ENCODE measurements around the gene CYB5R2. TPM values are rescaled to one million over a fixed set of nuclear protein-coding genes. Genes with fewer than 3 reads are reported as not detected.
A peak's percentile ranks its signal among the peaks of the same experiment; 100 is the strongest.

Gene CYB5R2
- total RNA-seq, 3 donors from 2014 or later, result 9.8 to 32.1 (median 21.6) TPM

DNA sequence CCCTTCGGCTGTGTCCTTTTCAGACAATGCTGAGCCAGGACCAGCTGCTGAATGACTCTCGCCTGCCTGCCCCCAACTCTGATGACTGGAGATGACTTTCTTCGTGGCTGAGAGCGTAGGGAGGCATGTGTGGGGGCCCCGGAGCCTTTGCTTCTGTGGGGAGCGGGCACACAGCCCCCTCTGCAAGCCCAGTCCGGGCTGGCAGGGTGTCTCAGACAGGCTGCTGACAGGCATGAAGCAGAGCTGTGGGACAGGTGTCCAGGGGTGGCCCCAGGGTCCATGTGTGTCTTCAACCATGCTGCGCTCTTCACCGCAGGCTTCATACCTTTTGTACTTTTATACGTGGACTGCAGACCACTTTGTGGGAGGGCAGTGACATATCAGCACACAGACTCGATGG is 16.6 kb downstream of the CYB5R2 start:
- no peak overlapping the region for H3K27ac ChIP-seq
- no peaks in the 10 kb centered on the region for H3K36me3 ChIP-seq
- H3K27me3 ChIP-seq, result no peaks in the 10 kb centered on the region
- intact Hi-C loops (cut with DNase I; ENCODE audit: low total_unique reads), result no loop called here
- TF ChIP-seq, protein P1, sequence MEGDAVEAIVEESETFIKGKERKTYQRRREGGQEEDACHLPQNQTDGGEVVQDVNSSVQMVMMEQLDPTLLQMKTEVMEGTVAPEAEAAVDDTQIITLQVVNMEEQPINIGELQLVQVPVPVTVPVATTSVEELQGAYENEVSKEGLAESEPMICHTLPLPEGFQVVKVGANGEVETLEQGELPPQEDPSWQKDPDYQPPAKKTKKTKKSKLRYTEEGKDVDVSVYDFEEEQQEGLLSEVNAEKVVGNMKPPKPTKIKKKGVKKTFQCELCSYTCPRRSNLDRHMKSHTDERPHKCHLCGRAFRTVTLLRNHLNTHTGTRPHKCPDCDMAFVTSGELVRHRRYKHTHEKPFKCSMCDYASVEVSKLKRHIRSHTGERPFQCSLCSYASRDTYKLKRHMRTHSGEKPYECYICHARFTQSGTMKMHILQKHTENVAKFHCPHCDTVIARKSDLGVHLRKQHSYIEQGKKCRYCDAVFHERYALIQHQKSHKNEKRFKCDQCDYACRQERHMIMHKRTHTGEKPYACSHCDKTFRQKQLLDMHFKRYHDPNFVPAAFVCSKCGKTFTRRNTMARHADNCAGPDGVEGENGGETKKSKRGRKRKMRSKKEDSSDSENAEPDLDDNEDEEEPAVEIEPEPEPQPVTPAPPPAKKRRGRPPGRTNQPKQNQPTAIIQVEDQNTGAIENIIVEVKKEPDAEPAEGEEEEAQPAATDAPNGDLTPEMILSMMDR (IDR thresholded peaks at IDR 0.05), result no peak
- TF ChIP-seq POLR2A (IDR thresholded peaks at IDR 0.05) (no peak), POLR2AphosphoS5 (IDR thresholded peaks at IDR 0.05) (no peak)
- no peak overlapping the region for H3K4me3 ChIP-seq
- no peak for DNase-seq (ENCODE audit: low spot score in 2 of 2)
- H3K4me1 ChIP-seq, result peaks cover 0 to 4% of the 10 kb centered on the region in 2 donors
- no peaks in the 10 kb centered on the region for H3K9me3 ChIP-seq

DNA sequence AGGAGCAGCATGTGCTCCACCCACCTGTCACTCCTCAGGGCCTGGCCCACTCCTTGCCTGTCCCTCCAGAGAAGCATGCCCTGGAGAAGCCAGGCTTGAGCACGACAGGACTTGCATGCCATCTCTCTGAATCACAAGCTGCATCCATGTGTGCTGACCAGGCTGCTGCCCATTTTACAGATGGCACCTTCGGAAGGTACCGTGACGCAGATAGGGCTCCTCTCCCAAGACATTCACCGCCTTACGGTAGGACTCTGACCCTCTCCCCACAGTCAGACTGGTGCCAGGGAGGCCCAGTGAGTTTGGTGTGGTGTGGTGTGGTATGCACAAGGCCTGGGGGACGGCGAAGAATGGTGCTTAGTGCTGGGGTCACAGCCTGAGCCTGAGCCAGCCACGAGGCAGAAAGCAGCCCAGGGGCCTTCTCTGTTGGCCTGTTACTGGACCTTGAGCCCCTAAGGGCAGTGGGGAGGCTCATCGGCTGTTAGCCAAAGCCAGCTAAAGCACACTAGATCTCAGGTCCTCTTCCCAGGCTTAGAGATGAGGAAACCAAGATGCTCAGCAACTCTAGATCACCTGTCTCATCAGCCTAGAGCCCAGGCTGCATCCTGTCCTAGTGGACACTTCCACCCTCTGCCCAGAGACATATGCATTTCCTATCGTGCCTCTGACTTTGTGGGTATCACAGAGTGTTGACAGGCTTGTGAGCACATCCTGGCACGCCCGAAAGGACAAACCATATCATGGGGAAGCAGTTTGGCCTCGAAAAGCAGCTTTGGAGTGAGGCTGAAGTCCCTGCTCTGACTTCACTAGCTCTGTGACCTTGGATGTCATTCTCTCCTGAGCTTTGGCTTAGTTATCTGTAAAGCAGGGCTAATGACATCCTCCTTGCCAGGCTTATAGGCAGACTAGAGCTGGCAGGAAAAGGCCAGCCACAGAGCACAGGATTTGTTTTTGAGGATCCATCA is 17.8 kb downstream of the CYB5R2 start:
- Histone ChIP-seq H3K36me3 (no peaks in the 10 kb centered on the region), H3K4me3 (no peak overlapping the region), H3K27ac (no peak overlapping the region), H3K9me3 (no peaks in the 10 kb centered on the region), H3K4me1 (peaks cover 0 to 4% of the 10 kb centered on the region in 2 donors), H3K27me3 (no peaks in the 10 kb centered on the region)
- intact Hi-C loops (cut with DNase I; ENCODE audit: low total_unique reads), result no loop called here
- no peak for DNase-seq (ENCODE audit: low spot score in 2 of 2)
- no peak for TF ChIP-seq POLR2AphosphoS5 (IDR thresholded peaks at IDR 0.05)
- TF ChIP-seq POLR2A (IDR thresholded peaks at IDR 0.05), result no peak
- TF ChIP-seq, protein P1 (IDR thresholded peaks at IDR 0.05), result no peak

DNA sequence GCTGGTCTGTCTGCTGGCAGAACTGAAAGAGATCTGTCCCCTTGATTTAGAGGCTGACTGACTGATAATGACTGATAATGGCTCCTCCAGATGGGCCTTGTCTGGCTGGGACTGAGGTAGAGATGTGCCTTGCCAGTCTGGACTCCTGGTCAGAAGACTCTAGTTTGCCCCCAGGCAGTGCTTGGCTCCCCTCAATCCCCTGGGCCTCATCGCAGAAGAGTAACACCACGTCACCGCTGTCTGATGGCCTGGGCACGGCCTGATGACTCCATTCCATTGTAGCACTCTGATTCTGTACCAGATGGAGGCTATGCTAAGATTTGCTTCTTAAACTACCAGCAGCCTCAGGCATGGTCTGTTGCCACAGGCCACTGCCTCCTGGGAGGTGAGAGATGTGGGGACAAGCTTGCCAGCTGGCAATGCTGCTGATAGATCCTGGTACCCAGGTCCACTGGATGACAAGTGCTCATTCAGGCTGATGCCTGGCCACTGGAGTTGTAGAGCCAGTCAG is 19.1 kb downstream of the CYB5R2 start:
- intact Hi-C loops (cut with DNase I; ENCODE audit: low total_unique reads), result no loop called here
- no peak for DNase-seq (ENCODE audit: low spot score in 2 of 2)
- Histone ChIP-seq H3K4me3 (no peak overlapping the region), H3K27me3 (no peaks in the 10 kb centered on the region), H3K27ac (no peak overlapping the region), H3K4me1 (peaks cover 0 to 4% of the 10 kb centered on the region in 2 donors), H3K36me3 (no peaks in the 10 kb centered on the region), H3K9me3 (no peaks in the 10 kb centered on the region)
- TF ChIP-seq POLR2A (IDR thresholded peaks at IDR 0.05) (no peak), POLR2AphosphoS5 (IDR thresholded peaks at IDR 0.05) (no peak)
- TF ChIP-seq, protein P1 (IDR thresholded peaks at IDR 0.05), result no peak

DNA sequence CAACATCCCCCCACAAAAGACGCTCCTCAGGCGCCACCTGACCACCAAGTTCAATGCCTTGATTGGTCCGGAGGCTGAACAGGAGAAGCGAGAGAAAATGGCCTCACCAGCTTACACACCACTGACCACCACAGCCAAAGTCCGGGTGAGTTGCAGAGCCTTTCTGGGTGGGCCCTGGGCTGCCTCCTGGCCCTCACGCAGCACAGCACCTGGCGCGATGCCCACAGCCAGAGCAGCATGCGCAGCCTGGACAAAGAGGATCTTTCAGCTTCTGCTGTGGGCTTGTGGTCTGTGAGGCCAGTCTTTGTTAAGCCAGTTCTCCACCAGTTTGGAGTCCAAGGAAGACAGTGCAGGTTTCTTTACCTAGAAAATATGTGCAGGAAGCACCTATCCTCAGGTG is 21.6 kb downstream of the CYB5R2 start:
- Histone ChIP-seq H3K27ac (peak overlapping the region; percentile 48 to 56), H3K36me3 (no peaks in the 10 kb centered on the region), H3K4me3 (no peak overlapping the region), H3K27me3 (no peaks in the 10 kb centered on the region), H3K9me3 (no peaks in the 10 kb centered on the region), H3K4me1 (peaks cover 0 to 4% of the 10 kb centered on the region in 2 donors)
- peak in 1 of 2 donors; percentile 57 for DNase-seq (ENCODE audit: low spot score in 2 of 2)
- intact Hi-C loops (cut with DNase I; ENCODE audit: low total_unique reads), result no loop called here
- TF ChIP-seq POLR2AphosphoS5 (IDR thresholded peaks at IDR 0.05), result no peak
- no peak for TF ChIP-seq POLR2A (IDR thresholded peaks at IDR 0.05)
- TF ChIP-seq, protein P1 (IDR thresholded peaks at IDR 0.05), result no peak

DNA sequence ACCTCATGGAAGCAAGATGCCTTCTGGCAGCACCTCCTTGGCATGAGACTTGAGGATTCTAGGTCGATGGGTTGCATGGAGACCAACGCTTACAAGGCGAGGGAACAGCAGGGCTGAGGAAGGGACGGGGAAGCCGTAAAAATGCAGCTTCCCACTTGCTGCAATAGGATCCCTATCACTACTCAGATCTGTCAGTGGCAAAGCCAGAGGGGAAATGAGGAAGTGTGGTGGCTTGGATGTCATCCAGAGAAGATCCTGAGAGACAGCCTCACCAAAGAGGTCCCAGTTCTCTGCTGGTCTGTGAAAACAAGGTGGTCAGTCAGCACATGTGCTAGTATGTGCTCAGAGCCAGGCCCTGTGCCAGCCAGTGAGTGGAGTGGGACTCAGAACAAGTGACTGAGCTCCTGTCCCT is 22.2 kb downstream of the CYB5R2 start:
- Histone ChIP-seq H3K27me3 (no peaks in the 10 kb centered on the region), H3K4me1 (peaks cover 0 to 4% of the 10 kb centered on the region in 2 donors), H3K36me3 (no peaks in the 10 kb centered on the region), H3K27ac (peak overlapping the region; percentile 48 to 56), H3K4me3 (no peak overlapping the region), H3K9me3 (no peaks in the 10 kb centered on the region)
- TF ChIP-seq POLR2A (IDR thresholded peaks at IDR 0.05), result no peak
- TF ChIP-seq, protein P1 (IDR thresholded peaks at IDR 0.05), result no peak
- intact Hi-C loops (cut with DNase I; ENCODE audit: low total_unique reads), result no loop called here
- DNase-seq (ENCODE audit: low spot score in 2 of 2), result no peak

Data from breast epithelium (tissue), 4 donors.